ENCODE results near the gene KDM6B. TPM values are rescaled to one million over a fixed set of nuclear protein-coding genes. Genes with fewer than 3 reads are reported as not detected.

The KDM6B gene
- total and polyA plus RNA-seq, 9 of the 15 experiments (the other 6 are each of a cell fraction or from before 2014, with no cell fraction given): 0.01 to 22.9 (median 2.2) TPM

GRCh38 chr17:7836596-7837407, 2.8 kb downstream of the KDM6B start (continued):
- peak in 1 of 2 experiments; percentile 67; a peak in 2 of 4 replicates for TF ChIP-seq CSDE1 (IDR thresholded peaks at IDR 0.05)
- TF ChIP-seq MYNN (IDR thresholded peaks at IDR 0.05): peak; percentile 75
- no peak for TF ChIP-seq MYNN (CRISPR knock-in tag; IDR thresholded peaks at IDR 0.05)
- TF ChIP-seq HEY1 (CRISPR knock-in tag; IDR thresholded peaks at IDR 0.05; ENCODE audit: borderline replicate concordance): no peak
- no peak for TF ChIP-seq ZBTB26 (CRISPR knock-in tag; IDR thresholded peaks at IDR 0.05)
- TF ChIP-seq ID3 (CRISPR knock-in tag; IDR thresholded peaks at IDR 0.05): no peak
- TF ChIP-seq ID3 (tag; IDR thresholded peaks at IDR 0.05): 0 out of 2 replicates have a peak, but pooled peaks have one; percentile 67
- TF ChIP-seq SETDB1 (IDR thresholded peaks at IDR 0.05; ENCODE audit: low read length): peak; percentile 25
- TF ChIP-seq ETS2 (tag; IDR thresholded peaks at IDR 0.05; ENCODE audit: borderline replicate concordance, poor library complexity, severe bottlenecking): no peak
- peak; percentile 53; the same call in 1 of the 2 replicates for TF ChIP-seq EP300 (IDR thresholded peaks at IDR 0.05; ENCODE audit: low read length)
- TF ChIP-seq TGIF2 (CRISPR knock-in tag; IDR thresholded peaks at IDR 0.05): no peak
- TF ChIP-seq NR3C1 (CRISPR knock-in tag; IDR thresholded peaks at IDR 0.05): no peak
- TF ChIP-seq MTF1 (CRISPR knock-in tag; IDR thresholded peaks at IDR 0.05; ENCODE audit: borderline replicate concordance): no peak
- TF ChIP-seq SAFB2 (IDR thresholded peaks at IDR 0.05; ENCODE audit: borderline replicate concordance, low read depth, low read length, severe bottlenecking): no peak
- TF ChIP-seq, protein P1, sequence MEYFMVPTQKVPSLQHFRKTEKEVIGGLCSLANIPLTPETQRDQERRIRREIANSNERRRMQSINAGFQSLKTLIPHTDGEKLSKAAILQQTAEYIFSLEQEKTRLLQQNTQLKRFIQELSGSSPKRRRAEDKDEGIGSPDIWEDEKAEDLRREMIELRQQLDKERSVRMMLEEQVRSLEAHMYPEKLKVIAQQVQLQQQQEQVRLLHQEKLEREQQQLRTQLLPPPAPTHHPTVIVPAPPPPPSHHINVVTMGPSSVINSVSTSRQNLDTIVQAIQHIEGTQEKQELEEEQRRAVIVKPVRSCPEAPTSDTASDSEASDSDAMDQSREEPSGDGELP (CRISPR knock-in tag; IDR thresholded peaks at IDR 0.05; ENCODE audit: borderline replicate concordance): peak; percentile 84
- TF ChIP-seq USF2 (CRISPR knock-in tag; IDR thresholded peaks at IDR 0.05): peak; percentile 81
- peak; percentile 64; the same call in 1 of the 2 replicates for TF ChIP-seq ZBED1 (IDR thresholded peaks at IDR 0.05)
- no peak for TF ChIP-seq HSF4 (CRISPR knock-in tag; IDR thresholded peaks at IDR 0.05; ENCODE audit: borderline replicate concordance)
- no peak for TF ChIP-seq ZNF778 (CRISPR knock-in tag; IDR thresholded peaks at IDR 0.05)
- 0 out of 2 replicates have a peak, but pooled peaks have one; percentile 13 for TF ChIP-seq PHF21A (IDR thresholded peaks at IDR 0.05; ENCODE audit: borderline replicate concordance, low read depth)
- no peak for TF ChIP-seq ZNF354B (CRISPR knock-in tag; IDR thresholded peaks at IDR 0.05)
- 0 out of 2 replicates have a peak, but pooled peaks have one; percentile 32 for TF ChIP-seq ZNF175 (CRISPR knock-in tag; IDR thresholded peaks at IDR 0.05; ENCODE audit: low read depth)
- TF ChIP-seq POLR2AphosphoS5 (IDR thresholded peaks at IDR 0.05; ENCODE audit: control insufficient read depth, insufficient read depth, low read depth, low read length): no peak
- TF ChIP-seq ZNF212 (CRISPR knock-in tag; IDR thresholded peaks at IDR 0.05): no peak
- no peak for TF ChIP-seq POLR3A (IDR thresholded peaks at IDR 0.05; ENCODE audit: borderline replicate concordance, extremely low read depth, insufficient read depth, insufficient read length)
- no peak for TF ChIP-seq ZNF77 (CRISPR knock-in tag; IDR thresholded peaks at IDR 0.05)

All from K562 (cell line).